Peyer's patch (tissue), 4 donors: ENCODE results near the gene HMGN4. TPM values are rescaled to one million over a fixed set of nuclear protein-coding genes. Genes with fewer than 3 reads are reported as not detected.

Source experiments
- DNase-seq, 3 donors: peaks; one replicate each; pipeline ENCODE4 v3.0.0-alpha.2; 2017 to 2019
- H3K27ac ChIP-seq, 4 donors: fragments of 200-600 bp; sonication (generic); one replicate each; pipeline ENCODE4 v1.5.1; 2016 to 2019
- H3K27me3 ChIP-seq, 2 donors: fragments of 200-600 bp; sonication (generic); one replicate each; pipeline ENCODE4 v1.5.1; 2019
- H3K36me3 ChIP-seq, 3 donors: fragments of 200-600 bp; sonication (generic); one replicate each; pipeline ENCODE4 v1.5.1; 2016 to 2019
- H3K4me1 ChIP-seq, 4 donors: fragments of 200-600 bp; sonication (generic); one replicate each; pipeline ENCODE4 v1.5.1; 2016 to 2019
- H3K4me3 ChIP-seq, 4 donors: fragments of 200-600 bp; sonication (generic); 1 replicate in 3 of 4; 2 replicates in 1 of 4; pipeline ENCODE4 v1.5.1; 2016 to 2019; ENCODE audit warnings: mild to moderate bottlenecking in 1 of 4
- H3K9me3 ChIP-seq, 4 donors: fragments of 200-600 bp; sonication (generic); one replicate each; pipeline ENCODE4 v1.5.1; 2016 to 2019; ENCODE audit warnings: mild to moderate bottlenecking in 1 of 4
- POLR2A ChIP-seq, 2 donors: fragments of 450-650 bp; IDR thresholded peaks; one replicate each; pipeline ENCODE4 v1.5.1; 2017; ENCODE audit warnings: antibody characterized with exemption in 2 of 2, mild to moderate bottlenecking in 2 of 2, moderate library complexity in 2 of 2
- total RNA-seq, 4 donors: library from RNA; depleted of rRNA; stranded (reverse); fragments of >200 nt; gene quantifications; one replicate each; pipeline ENCODE4 v1.1.0, GENCODE V29; 2016
- TF ChIP-seq, protein P1 (sequence below), 6 experiments: fragments of 450-650 bp in 4 of 6; fragments of 200-600 bp in 2 of 6; sonication (generic) in 1 of 6; IDR thresholded peaks; one replicate each; pipeline ENCODE4 v1.5.1; 2017 to 2019; ENCODE audit warnings: antibody characterized with exemption in 6 of 6, mild to moderate bottlenecking in 3 of 6, moderate library complexity in 1 of 6

HMGN4 gene
- 10 to 100 TPM; 46.1 to 74.3 (median 57.6) TPM for total RNA-seq

GRCh38 chr6:26537846-26538571, at the start of gene HMGN4:
TSS of gene HMGN4 (plus strand) at chr6:26538366. CDS start at chr6:26545207, 6,841 bp downstream.
- TF ChIP-seq POLR2A (IDR thresholded peaks at IDR 0.05) = peak; percentile 51 to 67
- TF ChIP-seq, protein P1, sequence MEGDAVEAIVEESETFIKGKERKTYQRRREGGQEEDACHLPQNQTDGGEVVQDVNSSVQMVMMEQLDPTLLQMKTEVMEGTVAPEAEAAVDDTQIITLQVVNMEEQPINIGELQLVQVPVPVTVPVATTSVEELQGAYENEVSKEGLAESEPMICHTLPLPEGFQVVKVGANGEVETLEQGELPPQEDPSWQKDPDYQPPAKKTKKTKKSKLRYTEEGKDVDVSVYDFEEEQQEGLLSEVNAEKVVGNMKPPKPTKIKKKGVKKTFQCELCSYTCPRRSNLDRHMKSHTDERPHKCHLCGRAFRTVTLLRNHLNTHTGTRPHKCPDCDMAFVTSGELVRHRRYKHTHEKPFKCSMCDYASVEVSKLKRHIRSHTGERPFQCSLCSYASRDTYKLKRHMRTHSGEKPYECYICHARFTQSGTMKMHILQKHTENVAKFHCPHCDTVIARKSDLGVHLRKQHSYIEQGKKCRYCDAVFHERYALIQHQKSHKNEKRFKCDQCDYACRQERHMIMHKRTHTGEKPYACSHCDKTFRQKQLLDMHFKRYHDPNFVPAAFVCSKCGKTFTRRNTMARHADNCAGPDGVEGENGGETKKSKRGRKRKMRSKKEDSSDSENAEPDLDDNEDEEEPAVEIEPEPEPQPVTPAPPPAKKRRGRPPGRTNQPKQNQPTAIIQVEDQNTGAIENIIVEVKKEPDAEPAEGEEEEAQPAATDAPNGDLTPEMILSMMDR (IDR thresholded peaks at IDR 0.05) = peak in 3 of 6 experiments; percentile 3 to 22 (median 16)
- peak within 1 kb of the TSS; percentile 58 to 84 (median 83) for H3K4me3 ChIP-seq
- DNase-seq = peak; percentile 79 to 91 (median 85)
- H3K4me1 ChIP-seq = peaks cover 0 to 27% (median 4%) of the 10 kb centered on the region in 4 donors
- no peaks in the 10 kb centered on the region for H3K36me3 ChIP-seq
- no peaks in the 10 kb centered on the region for H3K27me3 ChIP-seq
- H3K27ac ChIP-seq = peak within 1 kb of the TSS; percentile 88 to 96 (median 91)
- no peaks in the 10 kb centered on the region for H3K9me3 ChIP-seq

GRCh38 chr6:26489996-26490964, 47.9 kb upstream of the HMGN4 start:
- Histone ChIP-seq H3K27me3 (no peaks in the 10 kb centered on the region), H3K9me3 (no peaks in the 10 kb centered on the region), H3K27ac (peak overlapping the region in 1 of 4 donors; percentile 51), H3K36me3 (no peaks in the 10 kb centered on the region), H3K4me3 (no peak overlapping the region), H3K4me1 (peaks cover 0 to 2% (median 0%) of the 10 kb centered on the region in 4 donors)
- no peak for DNase-seq
- no peak for TF ChIP-seq POLR2A (IDR thresholded peaks at IDR 0.05)
- TF ChIP-seq, protein P1 (IDR thresholded peaks at IDR 0.05) = no peak

- H3K27me3 ChIP-seq = no peaks in the 10 kb centered on the region
- H3K4me3 ChIP-seq = no peak overlapping the region
- no peaks in the 10 kb centered on the region for H3K9me3 ChIP-seq
- no peak overlapping the region for H3K27ac ChIP-seq
- H3K36me3 ChIP-seq = no peaks in the 10 kb centered on the region
- TF ChIP-seq POLR2A (IDR thresholded peaks at IDR 0.05) = no peak
- TF ChIP-seq, protein P1 (IDR thresholded peaks at IDR 0.05) = no peak
- peaks cover 0 to 2% (median 0%) of the 10 kb centered on the region in 4 donors for H3K4me1 ChIP-seq
- no peak for DNase-seq
Observed at GRCh38 chr6:26491604-26492003, 46.6 kb upstream of the HMGN4 start.

- no peak for DNase-seq
- no peak for TF ChIP-seq POLR2A (IDR thresholded peaks at IDR 0.05)
- TF ChIP-seq, protein P1 (IDR thresholded peaks at IDR 0.05) = peak in 3 of 6 experiments; percentile 25 to 35 (median 33)
Observed at GRCh38 chr6:26493258-26493657, 44.9 kb upstream of the HMGN4 start.

GRCh38 chr6:26494117-26494516, 44.0 kb upstream of the HMGN4 start:
- H3K27me3 ChIP-seq = no peaks in the 10 kb centered on the region
- H3K36me3 ChIP-seq = no peaks in the 10 kb centered on the region
- no peak for TF ChIP-seq POLR2A (IDR thresholded peaks at IDR 0.05)
- TF ChIP-seq, protein P1 (IDR thresholded peaks at IDR 0.05) = no peak
- H3K27ac ChIP-seq = no peak overlapping the region
- no peak for DNase-seq
- H3K4me1 ChIP-seq = peaks cover 0 to 2% (median 0%) of the 10 kb centered on the region in 4 donors
- no peak overlapping the region for H3K4me3 ChIP-seq
- no peaks in the 10 kb centered on the region for H3K9me3 ChIP-seq

More at GRCh38 chr6:26493258-26493657, 44.9 kb upstream of the HMGN4 start:
- Histone ChIP-seq H3K4me3 (no peak overlapping the region), H3K27me3 (no peaks in the 10 kb centered on the region), H3K27ac (no peak overlapping the region), H3K4me1 (peaks cover 0 to 2% (median 0%) of the 10 kb centered on the region in 4 donors), H3K36me3 (no peaks in the 10 kb centered on the region), H3K9me3 (no peaks in the 10 kb centered on the region)
